Islet precursor cell (in vitro differentiated cells): ENCODE data around the gene NECAB3.

Experiments
- DNase-seq: peaks from one replicate; pipeline ENCODE4 v3.0.0-alpha.2; 2018

Gene NECAB3

DNA sequence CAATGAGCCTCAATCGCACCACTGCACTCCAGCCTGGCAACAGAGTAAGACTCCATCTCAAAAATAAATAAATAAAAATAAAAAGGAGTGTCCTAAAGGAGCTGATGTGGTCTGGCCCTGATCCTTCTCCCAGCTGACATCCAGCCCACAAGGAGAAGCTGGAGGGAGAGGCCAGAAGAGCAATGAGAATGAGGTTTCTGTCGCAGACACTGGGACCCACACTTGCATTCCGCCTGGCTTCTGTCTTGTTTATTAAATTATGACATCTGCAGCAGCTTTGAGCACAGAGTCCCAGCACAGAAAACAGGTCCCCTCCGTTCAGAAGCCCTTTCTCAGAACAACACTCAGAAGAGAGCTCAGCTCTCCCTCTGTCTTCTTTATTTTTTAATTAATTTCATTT is 22.2 kb upstream of the NECAB3 start:
- no peak for DNase-seq

- no peak for DNase-seq
Observed at GRCh38 chr20:33694639-33695012, 20.4 kb upstream of the NECAB3 start.

DNA sequence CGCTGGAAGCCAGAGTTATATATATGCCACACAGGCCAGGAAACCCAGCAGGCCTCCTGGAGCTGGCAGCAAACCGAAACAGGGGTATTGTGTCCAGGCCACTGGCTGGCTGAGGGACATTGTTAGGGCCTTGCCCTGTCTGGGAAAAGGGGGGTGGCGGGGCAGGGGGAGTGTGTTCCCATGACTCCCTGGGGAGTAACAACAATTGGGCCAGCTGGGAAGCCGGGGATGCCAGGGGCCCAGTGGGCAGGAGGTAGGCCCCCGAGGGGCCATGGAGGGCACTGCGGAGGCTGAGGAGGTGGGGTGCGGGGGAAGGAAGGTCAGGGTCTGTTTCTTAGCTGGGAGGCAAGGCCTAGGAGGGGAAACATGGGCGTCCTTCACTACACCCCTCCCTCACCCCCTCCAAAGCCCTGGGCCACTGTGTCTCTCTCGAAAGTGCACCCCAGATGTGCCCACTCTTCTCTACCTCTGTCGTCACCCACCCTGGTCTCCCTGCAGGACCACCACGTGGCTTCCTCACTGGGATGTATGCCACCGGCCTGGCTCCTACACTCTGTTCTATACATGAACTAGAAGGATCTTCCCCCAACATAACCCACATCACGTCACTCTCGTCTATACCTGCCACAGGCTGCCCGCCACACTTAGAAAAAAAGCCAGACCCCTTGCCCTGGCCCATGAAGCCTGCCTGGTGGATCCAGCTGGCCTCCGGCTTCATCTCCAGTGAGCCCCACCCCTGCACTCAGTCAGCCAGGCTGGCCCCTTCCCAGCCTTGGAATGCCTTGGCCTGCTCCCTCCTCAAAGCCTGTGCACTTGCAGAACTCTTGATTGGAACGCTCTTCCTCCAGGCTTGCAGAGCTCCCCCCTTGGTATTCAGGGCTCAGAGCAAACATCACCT is 19.8 kb upstream of the NECAB3 start:
- DNase-seq = no peak

GRCh38 chr20:33693289-33693688 is 19.1 kb upstream of the NECAB3 start:
- DNase-seq = no peak

GRCh38 chr20:33689973-33690372 is 15.7 kb upstream of the NECAB3 start:
- peak; percentile 66 for DNase-seq

GRCh38 chr20:33689493-33689892 is 15.3 kb upstream of the NECAB3 start:
- DNase-seq = no peak

- DNase-seq = no peak
Observed at GRCh38 chr20:33688938-33689424, 14.8 kb upstream of the NECAB3 start.

DNA sequence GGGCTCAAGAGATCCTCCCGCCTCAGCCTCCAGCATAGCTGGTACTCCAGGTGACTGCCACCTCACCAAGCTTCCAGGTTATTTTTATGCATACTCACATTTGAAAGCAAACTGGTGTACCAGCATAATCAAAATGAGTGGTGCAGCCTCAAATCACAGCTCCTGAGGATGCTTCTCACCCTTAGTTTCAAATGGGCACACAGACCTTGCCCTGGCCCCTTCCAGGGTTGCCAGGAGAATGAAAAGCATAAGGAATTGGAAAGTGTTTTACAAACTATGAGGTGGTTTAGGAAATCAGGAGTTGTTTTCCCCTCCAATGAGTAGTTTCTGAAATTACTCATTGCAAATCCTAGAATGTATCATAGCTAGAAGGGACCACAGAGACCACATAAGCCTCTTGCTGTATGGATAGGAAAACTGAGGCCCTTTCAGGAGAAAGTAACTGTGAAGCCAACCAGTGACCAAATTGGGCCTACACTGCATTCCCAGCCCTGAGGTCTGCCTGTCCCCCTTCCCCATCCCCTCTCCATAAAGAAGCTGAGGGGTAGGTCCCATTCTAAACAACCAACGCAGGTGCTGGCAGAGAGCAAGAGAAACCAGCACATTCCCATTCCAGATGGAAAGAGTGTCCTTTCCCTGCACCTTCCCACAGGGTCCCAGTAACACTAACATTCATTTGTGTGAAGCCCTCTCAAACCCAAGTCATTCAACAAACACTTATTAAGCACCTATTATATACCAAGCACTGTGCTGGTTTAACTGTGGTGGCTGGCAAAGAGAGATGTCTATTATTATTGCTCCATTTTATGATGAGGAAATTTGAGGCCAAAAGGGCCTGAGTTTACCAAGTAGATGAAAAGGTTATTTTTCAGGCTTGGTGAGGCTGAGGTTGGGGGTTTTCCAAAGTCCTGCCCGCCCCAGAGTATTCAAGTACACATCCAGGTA is 14.0 kb upstream of the NECAB3 start:
- DNase-seq = no peak

DNA sequence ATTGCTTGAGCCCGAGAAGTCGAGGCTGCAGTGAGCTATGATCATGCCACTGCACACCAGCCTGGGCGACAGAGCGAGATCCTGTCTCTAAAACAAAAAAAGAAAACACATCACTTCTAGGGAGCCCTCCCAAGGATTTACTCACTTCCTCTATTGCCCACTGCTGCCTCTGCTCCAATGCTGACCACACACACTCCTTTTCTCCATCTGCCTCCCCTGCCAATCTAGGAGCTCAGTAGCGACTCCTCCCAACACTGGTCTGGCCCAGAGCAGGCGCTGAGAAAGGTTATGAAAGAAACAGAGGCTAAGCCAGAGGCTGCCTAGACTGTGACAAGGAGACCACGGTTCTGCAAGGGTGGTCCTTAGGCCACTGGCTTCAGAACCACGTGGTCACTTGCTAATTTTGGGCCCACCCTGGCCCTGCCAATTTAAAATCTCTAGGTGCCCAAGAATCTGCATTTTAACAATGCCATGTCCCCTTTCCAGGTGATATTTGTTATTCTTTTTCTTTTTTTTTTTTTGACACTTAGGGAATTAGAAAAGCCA is 13.2 kb upstream of the NECAB3 start:
- DNase-seq = no peak

GRCh38 chr20:33686984-33687366 is 12.7 kb upstream of the NECAB3 start:
- DNase-seq = no peak

GRCh38 chr20:33686100-33686983 is 12.1 kb upstream of the NECAB3 start, which contains the start of gene E2F1:
Gene E2F1 (minus strand): TSS chr20:33686385. CDS start chr20:33686264, 121 bp downstream.
- DNase-seq = peak; percentile 98

GRCh38 chr20:33685328-33686099 is 11.3 kb upstream of the NECAB3 start:
- DNase-seq = peak; percentile 71

DNA sequence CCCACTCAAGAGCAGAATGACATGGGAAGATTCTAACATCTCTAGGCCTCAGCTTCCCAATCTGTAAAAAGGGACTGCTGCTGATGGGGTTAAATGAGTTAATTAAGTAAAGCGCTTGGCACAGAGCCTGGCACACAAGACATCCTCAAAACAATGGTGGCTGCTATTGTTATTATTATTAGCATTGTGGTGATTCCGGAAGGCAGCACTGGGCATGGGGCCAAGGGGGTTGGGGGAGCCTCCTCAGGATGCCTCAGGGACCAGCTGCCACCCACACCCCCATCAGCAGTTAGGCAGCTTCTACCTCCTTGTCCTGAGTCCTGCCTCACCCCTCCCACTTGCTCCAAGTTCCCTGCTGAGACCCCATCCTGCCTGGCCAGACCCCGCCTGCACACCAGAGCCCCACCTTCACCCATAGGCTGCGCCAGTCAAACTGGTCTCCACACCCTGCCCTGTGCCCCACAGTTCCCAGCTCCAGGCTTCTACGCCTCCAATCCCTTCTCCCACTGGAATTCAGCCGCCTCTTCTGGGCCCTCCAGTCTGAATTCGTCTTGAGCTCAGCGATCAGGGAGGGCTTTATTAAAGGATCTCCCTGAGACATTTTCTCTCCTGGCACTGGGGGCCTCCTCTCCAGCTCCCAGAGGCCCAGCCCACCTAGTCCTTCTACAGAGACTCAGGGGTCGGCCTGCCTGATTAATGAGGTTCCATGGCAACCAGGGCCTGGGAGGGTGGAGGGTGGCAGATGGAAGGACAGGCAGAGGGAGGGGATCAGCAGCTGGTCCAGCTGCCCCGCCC is 10.5 kb upstream of the NECAB3 start:
- no peak for DNase-seq

DNA sequence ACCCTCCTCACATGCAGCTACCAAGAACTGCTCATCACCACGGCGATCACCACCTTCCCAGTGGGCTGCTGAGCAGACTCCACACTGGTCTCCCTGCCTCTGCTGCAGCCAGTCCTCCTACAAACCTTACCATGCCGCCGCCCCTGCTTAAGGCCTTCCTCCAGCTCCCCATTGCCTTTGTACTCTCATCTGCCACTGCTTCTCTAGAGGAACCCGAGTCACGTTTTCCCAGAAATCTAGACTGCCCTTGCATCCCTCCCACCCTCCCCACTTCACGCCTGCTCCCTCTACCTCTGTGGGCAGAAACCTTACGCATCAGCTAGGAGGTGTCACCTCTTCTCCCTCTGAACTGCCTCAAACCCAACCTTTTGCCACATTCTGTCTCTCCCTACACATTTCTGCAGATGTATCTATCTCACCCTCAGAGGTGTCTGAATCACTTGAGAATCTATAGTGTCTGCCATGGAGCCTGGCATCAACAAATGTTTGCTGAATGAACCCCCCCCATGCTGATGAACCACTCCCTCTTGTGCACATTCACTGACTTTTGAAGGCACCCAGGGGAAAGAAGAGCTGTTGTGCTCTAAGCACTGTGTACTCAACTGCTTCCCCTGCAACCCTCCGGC is 7.6 kb upstream of the NECAB3 start:
- no peak for DNase-seq

DNA sequence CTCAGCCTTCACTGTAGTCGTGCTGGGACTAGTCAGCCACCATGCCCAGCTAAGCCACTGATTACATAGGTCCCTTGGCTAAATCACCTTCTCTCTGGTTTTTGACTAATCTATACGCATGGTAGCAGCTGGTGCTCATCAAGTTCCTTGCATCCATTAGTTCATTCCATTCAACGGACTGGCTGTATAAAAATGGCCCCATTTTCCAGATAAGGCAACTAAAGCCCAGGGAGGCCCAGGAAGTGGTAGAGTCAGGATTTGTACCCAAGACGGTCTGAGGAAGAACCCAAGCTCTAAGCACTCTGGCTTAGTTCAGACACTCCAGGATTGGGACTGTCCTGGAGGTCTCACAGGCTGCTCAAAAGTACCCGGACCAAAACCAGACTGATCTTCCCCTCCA is 7.1 kb upstream of the NECAB3 start:
- DNase-seq = no peak

DNA sequence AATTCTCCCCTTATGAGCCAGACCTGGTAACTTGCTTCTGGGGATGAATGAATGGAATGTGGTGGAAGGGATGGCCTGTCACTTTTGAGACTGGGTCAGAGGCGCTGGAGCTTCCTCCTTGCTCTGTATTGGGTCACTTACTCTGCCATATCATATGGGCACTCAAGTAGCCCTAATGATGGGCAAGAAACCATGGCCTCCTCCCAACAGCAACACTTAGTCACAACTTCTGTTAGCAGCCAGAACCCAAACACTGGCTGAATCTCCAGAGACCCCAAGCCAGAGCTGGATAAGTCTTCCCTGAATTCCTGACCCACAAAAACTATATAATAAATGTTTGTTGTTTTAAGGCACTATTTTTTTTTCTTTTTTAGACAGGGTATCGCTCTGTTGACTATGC is 6.5 kb upstream of the NECAB3 start:
- no peak for DNase-seq

DNA sequence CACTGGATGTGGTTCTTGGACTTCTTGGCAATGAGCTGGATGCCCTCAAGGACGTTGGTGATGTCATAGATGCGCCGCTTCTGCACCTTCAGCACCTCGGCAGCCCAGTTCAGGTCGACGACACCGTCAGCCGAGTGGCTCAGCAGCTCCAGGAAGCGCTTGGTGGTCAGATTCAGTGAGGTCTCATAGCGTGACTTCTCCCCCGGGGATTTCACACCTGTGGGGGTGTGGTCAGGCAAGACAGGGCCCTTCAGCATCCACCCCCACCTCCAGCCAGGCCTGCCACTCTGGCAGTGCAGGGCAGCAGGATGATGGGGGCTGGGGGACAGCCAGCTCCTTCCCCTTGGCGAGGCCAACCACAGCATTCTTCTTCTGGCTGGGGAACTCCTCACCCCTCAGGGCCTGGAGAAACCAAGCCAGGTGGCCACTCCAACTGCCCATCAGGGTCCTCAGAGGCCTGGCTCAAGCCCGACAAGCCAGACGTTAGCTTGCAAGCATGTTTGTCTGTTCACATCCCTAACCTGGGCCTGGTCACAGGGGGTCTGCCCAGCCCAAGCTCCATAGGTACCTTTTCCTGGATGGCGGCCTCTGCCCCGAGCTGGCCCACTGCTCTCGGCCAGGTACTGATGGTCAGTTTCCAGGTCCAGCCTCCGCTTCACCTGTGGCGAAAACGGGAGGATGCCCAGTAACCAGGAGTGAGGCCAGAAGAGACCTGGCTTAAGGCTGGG is 5.7 kb upstream of the NECAB3 start:
- no peak for DNase-seq

DNA sequence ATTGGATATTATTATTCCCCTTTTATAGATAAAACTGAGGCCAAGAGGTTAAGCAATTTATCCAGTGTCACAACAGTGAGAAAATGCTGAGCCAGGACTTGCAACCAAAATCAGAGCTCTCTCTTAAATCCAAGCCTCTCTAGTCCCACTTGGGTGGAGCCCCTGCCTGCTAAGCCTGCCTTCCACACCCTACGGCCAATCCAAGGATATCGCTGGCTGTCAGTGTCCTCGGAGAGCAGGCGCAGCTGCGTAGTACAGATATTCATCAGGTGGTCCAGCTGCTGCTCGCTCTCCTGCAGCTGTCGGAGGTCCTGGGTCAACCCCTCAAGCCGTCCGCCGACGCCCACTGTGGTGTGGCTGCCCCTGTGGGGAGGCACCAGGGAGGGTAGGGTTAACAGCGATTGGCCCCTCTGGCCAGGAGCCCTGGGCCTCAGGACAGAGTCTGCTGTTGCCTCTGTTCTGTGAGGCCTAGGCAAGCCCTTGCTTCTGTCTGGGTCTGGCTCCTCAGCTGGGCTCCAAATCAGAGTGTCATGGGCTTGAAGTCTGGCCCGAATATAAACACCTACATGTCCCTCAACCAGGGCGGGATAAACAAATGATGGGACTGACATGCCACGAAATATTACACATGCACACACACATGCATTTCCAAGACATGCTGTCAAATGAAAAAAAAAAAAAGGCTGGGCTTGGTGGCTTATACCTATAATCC is 3.9 kb upstream of the NECAB3 start:
- no peak for DNase-seq
